ENCODE measurements around the gene SNHG17.
"Not testable (repeated sequence)": the region's sequence is repeated elsewhere in the genome, so short reads cannot be mapped to it uniquely, and the experiment has no call there.

GRCh38 chr20:38461569-38461968, 26.4 kb upstream of the SNHG17 start:
- not testable (repeated sequence) for TF ChIP-seq CTCF (IDR thresholded peaks at IDR 0.05); POLR2A (IDR thresholded peaks at IDR 0.05); EP300 (IDR thresholded peaks at IDR 0.05; ENCODE audit: low read depth); POLR2AphosphoS5 (IDR thresholded peaks at IDR 0.05)
